A549 (cell line): ENCODE data around the gene LIMA1.

Experiments
- EP300 ChIP-seq, 2 experiments: fragments of >200 bp; sonication (Bioruptor Twin); formaldehyde crosslinking; IDR thresholded peaks; 2 replicates in 1 of 2; 3 replicates in 1 of 2; pipeline ENCODE4 v1.6.1; 2016 to 2017
- HDAC2 ChIP-seq: fragments of 200-600 bp; sonication (generic); IDR thresholded peaks from 2 replicates; pipeline ENCODE4 v1.6.1; 2016
- KDM1A ChIP-seq: fragments of 200-600 bp; sonication (generic); IDR thresholded peaks from 2 replicates; pipeline ENCODE4 v1.6.1; 2016; ENCODE audit warnings: low read depth, mild to moderate bottlenecking
- MAFK ChIP-seq: fragments of 450-650 bp; IDR thresholded peaks from 2 replicates; pipeline ENCODE4 v1.6.1; 2014; ENCODE audit not compliant: partially characterized antibody
- MAZ ChIP-seq: fragments of 150-350 bp; IDR thresholded peaks from 2 replicates; pipeline ENCODE4 v1.6.1; 2014; ENCODE audit warnings: antibody characterized with exemption, low read depth, low read length, borderline replicate concordance
- MYC ChIP-seq: IDR thresholded peaks from 2 replicates; pipeline ENCODE4 v1.6.1; 2012; ENCODE audit warnings: mild to moderate bottlenecking, inconsistent platforms, low read length, improper control_type of control experiment, borderline replicate concordance
- NR3C1 ChIP-seq: fragments of >200 bp; sonication (Bioruptor Twin); formaldehyde crosslinking; IDR thresholded peaks from 3 replicates; pipeline ENCODE4 v1.6.1; 2017
- POLR2AphosphoS2 ChIP-seq: conservative IDR thresholded peaks from 2 replicates; pipeline ENCODE4 v1.6.1; 2012; ENCODE audit warnings: low read length, improper control_type of control experiment, inconsistent platforms
- RCOR1 ChIP-seq: fragments of 150-350 bp; IDR thresholded peaks from 2 replicates; pipeline ENCODE4 v1.6.1; 2014; ENCODE audit warnings: antibody characterized with exemption, low read length, low read depth
- SMC3 ChIP-seq: fragments of >200 bp; sonication (Bioruptor Twin); formaldehyde crosslinking; IDR thresholded peaks from 3 replicates; pipeline ENCODE4 v1.6.1; 2018; ENCODE audit warnings: inconsistent platforms
- TF ChIP-seq, protein P1 (sequence below): fragments of 250-450 bp; sonication (Bioruptor Pico); IDR thresholded peaks from 2 replicates; pipeline ENCODE4 v1.5.0; 2021; ENCODE audit warnings: mild to moderate bottlenecking, moderate library complexity, borderline replicate concordance
- TF ChIP-seq, protein P2 (sequence below): fragments of >200 bp; sonication (Bioruptor Twin); formaldehyde crosslinking; IDR thresholded peaks from 3 replicates; pipeline ENCODE4 v1.5.1; 2016
- TF ChIP-seq, protein P3 (sequence below): IDR thresholded peaks from 2 replicates; pipeline ENCODE4 v1.6.1; 2012; ENCODE audit warnings: low read depth, borderline replicate concordance

DNA sequence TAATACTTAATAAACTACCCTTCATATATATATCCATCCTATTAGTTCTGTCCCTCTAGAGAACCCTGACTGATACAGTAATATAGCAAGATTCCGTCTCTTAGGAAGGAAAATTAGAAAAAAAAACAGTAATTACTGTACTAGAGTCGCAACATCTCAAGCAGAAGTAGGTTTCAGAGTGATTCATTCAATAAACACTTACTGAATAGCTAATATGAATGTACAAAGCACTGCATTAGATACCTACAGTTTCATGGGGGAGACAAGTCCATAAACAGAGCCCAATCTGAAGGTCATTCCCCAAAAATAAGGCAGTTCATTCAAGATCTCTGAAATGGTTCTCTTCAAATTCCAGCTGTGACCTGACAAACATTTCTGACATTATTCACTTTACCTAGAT lies 126.1 kb downstream of the LIMA1 start:
- TF ChIP-seq EP300 (IDR thresholded peaks at IDR 0.05) (no peak), HDAC2 (no peak), KDM1A (no peak), MAFK (no peak), POLR2AphosphoS2 (no peak), RCOR1 (no peak), SMC3 (no peak), NR3C1 (no peak), MYC (no peak), MAZ (no peak)
- TF ChIP-seq, protein P1, sequence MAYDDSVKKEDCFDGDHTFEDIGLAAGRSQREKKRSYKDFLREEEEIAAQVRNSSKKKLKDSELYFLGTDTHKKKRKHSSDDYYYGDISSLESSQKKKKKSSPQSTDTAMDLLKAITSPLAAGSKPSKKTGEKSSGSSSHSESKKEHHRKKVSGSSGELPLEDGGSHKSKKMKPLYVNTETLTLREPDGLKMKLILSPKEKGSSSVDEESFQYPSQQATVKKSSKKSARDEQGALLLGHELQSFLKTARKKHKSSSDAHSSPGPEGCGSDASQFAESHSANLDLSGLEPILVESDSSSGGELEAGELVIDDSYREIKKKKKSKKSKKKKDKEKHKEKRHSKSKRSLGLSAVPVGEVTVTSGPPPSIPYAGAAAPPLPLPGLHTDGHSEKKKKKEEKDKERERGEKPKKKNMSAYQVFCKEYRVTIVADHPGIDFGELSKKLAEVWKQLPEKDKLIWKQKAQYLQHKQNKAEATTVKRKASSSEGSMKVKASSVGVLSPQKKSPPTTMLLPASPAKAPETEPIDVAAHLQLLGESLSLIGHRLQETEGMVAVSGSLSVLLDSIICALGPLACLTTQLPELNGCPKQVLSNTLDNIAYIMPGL (CRISPR knock-in tag): no peak
- TF ChIP-seq, protein P2, sequence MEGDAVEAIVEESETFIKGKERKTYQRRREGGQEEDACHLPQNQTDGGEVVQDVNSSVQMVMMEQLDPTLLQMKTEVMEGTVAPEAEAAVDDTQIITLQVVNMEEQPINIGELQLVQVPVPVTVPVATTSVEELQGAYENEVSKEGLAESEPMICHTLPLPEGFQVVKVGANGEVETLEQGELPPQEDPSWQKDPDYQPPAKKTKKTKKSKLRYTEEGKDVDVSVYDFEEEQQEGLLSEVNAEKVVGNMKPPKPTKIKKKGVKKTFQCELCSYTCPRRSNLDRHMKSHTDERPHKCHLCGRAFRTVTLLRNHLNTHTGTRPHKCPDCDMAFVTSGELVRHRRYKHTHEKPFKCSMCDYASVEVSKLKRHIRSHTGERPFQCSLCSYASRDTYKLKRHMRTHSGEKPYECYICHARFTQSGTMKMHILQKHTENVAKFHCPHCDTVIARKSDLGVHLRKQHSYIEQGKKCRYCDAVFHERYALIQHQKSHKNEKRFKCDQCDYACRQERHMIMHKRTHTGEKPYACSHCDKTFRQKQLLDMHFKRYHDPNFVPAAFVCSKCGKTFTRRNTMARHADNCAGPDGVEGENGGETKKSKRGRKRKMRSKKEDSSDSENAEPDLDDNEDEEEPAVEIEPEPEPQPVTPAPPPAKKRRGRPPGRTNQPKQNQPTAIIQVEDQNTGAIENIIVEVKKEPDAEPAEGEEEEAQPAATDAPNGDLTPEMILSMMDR: no peak
- TF ChIP-seq, protein P3, sequence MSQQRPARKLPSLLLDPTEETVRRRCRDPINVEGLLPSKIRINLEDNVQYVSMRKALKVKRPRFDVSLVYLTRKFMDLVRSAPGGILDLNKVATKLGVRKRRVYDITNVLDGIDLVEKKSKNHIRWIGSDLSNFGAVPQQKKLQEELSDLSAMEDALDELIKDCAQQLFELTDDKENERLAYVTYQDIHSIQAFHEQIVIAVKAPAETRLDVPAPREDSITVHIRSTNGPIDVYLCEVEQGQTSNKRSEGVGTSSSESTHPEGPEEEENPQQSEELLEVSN: no peak
